MM.1S (cell line): ENCODE data around the gene MBTD1.

Source experiments
- DNase-seq: peaks from one replicate; pipeline ENCODE4 v3.0.0-alpha.2; 2015
- H2AFZ ChIP-seq: fragments of 300-600 bp; sonication (generic); 2 replicates; pipeline ENCODE4 v1.6.0; 2016; ENCODE audit warnings: antibody characterized with exemption, low read length
- H3F3A ChIP-seq: fragments of 300-600 bp; sonication (generic); 2 replicates; pipeline ENCODE4 v1.6.1; 2016; ENCODE audit warnings: mild to moderate bottlenecking, antibody characterized with exemption, low read length, moderate library complexity, mixed read lengths; ENCODE audit not compliant: insufficient read depth
- H3K27ac ChIP-seq: fragments of 300-600 bp; sonication (generic); 2 replicates; pipeline ENCODE4 v1.5.1; 2016; ENCODE audit warnings: mild to moderate bottlenecking, low read length
- H3K27me3 ChIP-seq: fragments of 300-600 bp; sonication (generic); replicated peaks from 2 replicates; pipeline ENCODE4 v1.6.0; 2016; ENCODE audit warnings: low read length; ENCODE audit not compliant: insufficient read depth
- H3K36me3 ChIP-seq: fragments of 300-600 bp; sonication (generic); replicated peaks from 2 replicates; pipeline ENCODE4 v1.6.1; 2016; ENCODE audit warnings: mild to moderate bottlenecking, low read length, mixed read lengths; ENCODE audit not compliant: insufficient read depth
- H3K4me1 ChIP-seq: fragments of 300-600 bp; sonication (generic); 2 replicates; pipeline ENCODE4 v1.6.1; 2016; ENCODE audit warnings: low read length, mixed read lengths
- H3K4me2 ChIP-seq: fragments of 300-600 bp; sonication (generic); 2 replicates; pipeline ENCODE4 v1.6.0; 2016; ENCODE audit warnings: low read depth, low read length
- H3K4me3 ChIP-seq: fragments of 300-600 bp; sonication (generic); 2 replicates; pipeline ENCODE4 v1.5.1; 2016; ENCODE audit warnings: low read length, mixed read lengths
- H3K79me2 ChIP-seq: fragments of 300-600 bp; sonication (generic); 2 replicates; pipeline ENCODE4 v1.6.1; 2016; ENCODE audit warnings: mixed run types, low read length, mixed read lengths
- H3K9ac ChIP-seq: fragments of 300-600 bp; sonication (generic); 2 replicates; pipeline ENCODE4 v1.6.1; 2016; ENCODE audit warnings: low read length, mixed read lengths
- H3K9me2 ChIP-seq: fragments of 300-600 bp; sonication (generic); replicated peaks from 2 replicates; pipeline ENCODE4 v1.6.1; 2016; ENCODE audit warnings: mild to moderate bottlenecking, low read length, mixed read lengths; ENCODE audit not compliant: insufficient read depth
- H3K9me3 ChIP-seq: fragments of 300-600 bp; sonication (generic); replicated peaks from 2 replicates; pipeline ENCODE4 v1.6.1; 2016; ENCODE audit warnings: mild to moderate bottlenecking, low read length, mixed read lengths; ENCODE audit not compliant: insufficient read depth
- H4K20me1 ChIP-seq: fragments of 300-600 bp; sonication (generic); 2 replicates; pipeline ENCODE4 v1.6.1; 2016; ENCODE audit warnings: mild to moderate bottlenecking, low read length, moderate library complexity, mixed read lengths; ENCODE audit not compliant: insufficient read depth
- CTCF ChIP-seq: fragments of 300-600 bp; sonication (generic); IDR thresholded peaks from 2 replicates; pipeline ENCODE4 v1.5.1; 2016; ENCODE audit warnings: antibody characterized with exemption, low read length, mixed read lengths
- EZH2 ChIP-seq: fragments of 300-600 bp; sonication (generic); optimal IDR thresholded peaks from 2 replicates; pipeline ENCODE3; 2017; ENCODE audit warnings: low read depth, mild to moderate bottlenecking, antibody characterized with exemption, low read length, mixed read lengths
- EZH2phosphoT487 ChIP-seq: fragments of 300-600 bp; sonication (generic); IDR thresholded peaks from 2 replicates; pipeline ENCODE4 v1.6.1; 2018; ENCODE audit warnings: antibody characterized with exemption, low read length

Gene MBTD1

GRCh38 chr17:51128076-51128475 lies 131.8 kb downstream of the MBTD1 start:
- Histone ChIP-seq H2AFZ (no peak overlapping the region), H4K20me1 (no peaks in the 10 kb centered on the region), H3K9ac (no peak overlapping the region), H3K27me3 (no peaks in the 10 kb centered on the region), H3K4me3 (no peak overlapping the region), H3K36me3 (no peaks in the 10 kb centered on the region), H3K4me2 (no peak overlapping the region), H3K79me2 (no peaks in the 10 kb centered on the region), H3K4me1 (peaks cover 3% of the 10 kb centered on the region; the same call in 1 of the 2 replicates), H3K9me3 (no peaks in the 10 kb centered on the region), H3F3A (no peaks in the 10 kb centered on the region), H3K9me2 (no peaks in the 10 kb centered on the region), H3K27ac (no peak overlapping the region)
- TF ChIP-seq EZH2: no peak
- TF ChIP-seq CTCF: no peak
- no peak for TF ChIP-seq EZH2phosphoT487
- DNase-seq: no peak
